NCI-H748 (cell line): ENCODE measurements around the gene BMP8B.

Source experiments
- DNase-seq: peaks from one replicate; lab custom pipeline; 2025; ENCODE audit not compliant: unreplicated experiment; lab: John Stamatoyannopoulos, UW

BMP8B gene

GRCh38 chr1:39727932-39728317, 60.7 kb downstream of the BMP8B start:
- DNase-seq: peak; percentile 66

GRCh38 chr1:39727221-39727931, 61.3 kb downstream of the BMP8B start:
- no peak for DNase-seq

- DNase-seq: no peak
Measured at GRCh38 chr1:39726600-39726999, 62.1 kb downstream of the BMP8B start.

GRCh38 chr1:39722495-39722894, 66.2 kb downstream of the BMP8B start:
- no peak for DNase-seq

GRCh38 chr1:39721664-39722063, 67.0 kb downstream of the BMP8B start:
- no peak for DNase-seq

- DNase-seq: peak; percentile 92
Measured at GRCh38 chr1:39720094-39720999, 68.3 kb downstream of the BMP8B start.

GRCh38 chr1:39717809-39718208, 70.9 kb downstream of the BMP8B start:
- DNase-seq: no peak

GRCh38 chr1:39713557-39713956, 75.1 kb downstream of the BMP8B start:
- DNase-seq: peak; percentile 61

- no peak for DNase-seq
Measured at GRCh38 chr1:39711966-39712340, 76.7 kb downstream of the BMP8B start.

- DNase-seq: no peak
Measured at GRCh38 chr1:39711104-39711965, 77.3 kb downstream of the BMP8B start.

GRCh38 chr1:39707506-39707905, 81.2 kb downstream of the BMP8B start:
- DNase-seq: no peak
